OCI-M1 (cell line): ENCODE data around the gene LOXL3.
"Not testable (repeated sequence)": the region's sequence is repeated elsewhere in the genome, so short reads cannot be mapped to it uniquely, and the experiment has no call there.

ENCODE experiments used
- DNase-seq: peaks from one replicate; lab custom pipeline; 2025; lab: John Stamatoyannopoulos, UW

The LOXL3 gene

DNA sequence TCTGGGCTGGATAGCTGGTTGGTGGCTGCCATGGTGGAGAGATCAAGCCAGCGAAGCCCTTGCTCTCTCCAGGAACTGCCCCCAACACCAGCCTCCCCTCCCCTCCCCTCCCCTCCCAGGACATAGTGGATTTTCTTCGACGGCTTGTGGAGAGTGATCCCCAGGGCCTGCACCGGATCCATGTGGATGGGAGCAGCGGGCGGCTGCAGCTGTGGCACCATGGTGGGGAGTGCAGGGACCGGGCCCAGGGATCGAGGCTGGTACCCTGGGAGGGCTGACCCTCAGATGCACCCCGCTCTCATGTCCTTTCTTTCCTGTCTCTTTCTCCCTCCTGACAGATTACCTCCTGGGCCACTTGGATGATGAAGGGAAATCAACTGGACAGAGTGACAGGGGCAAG, 63.8 kb downstream of the LOXL3 start:
- no peak for DNase-seq

DNA sequence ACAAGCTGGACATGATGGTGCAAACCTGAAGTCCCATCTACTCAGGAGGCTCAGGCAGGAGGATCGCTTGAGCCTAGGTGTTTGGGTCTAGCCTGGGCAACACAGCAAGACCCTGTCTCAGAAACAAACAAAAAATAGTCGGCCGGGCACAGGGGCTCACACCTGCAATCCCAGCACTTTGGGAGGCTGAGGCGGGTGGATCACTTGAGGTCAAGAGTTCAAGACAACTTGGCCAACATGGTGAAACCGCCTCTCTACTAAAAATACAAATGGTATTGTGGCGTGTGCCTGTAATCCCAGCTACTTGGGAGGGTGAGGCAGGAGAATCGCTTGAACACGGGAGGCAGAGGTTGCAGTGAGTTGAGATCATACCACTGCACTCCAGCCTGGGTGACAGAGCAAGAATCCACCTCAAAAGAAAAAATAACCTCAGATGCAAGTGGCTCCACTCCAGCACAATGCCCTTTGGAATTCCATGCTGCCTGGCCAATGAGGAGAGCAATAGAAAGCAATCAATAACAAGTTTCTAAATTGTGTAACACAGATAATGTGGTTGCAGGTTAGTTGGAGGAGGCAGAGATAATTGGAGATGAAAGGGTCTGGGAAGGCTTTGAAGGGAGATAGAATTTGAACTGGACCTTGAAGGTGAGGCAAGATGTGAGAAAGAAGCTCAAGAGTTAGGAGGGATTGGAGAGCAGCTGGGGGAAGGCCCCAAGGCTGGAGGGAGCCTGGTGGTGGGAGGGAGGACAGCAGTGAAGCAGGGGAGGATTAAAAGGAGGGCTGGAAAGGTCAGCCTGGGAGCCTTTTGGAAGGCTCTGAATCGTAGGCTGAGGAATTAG, 64.9 kb downstream of the LOXL3 start:
- DNase-seq = no peak

DNA sequence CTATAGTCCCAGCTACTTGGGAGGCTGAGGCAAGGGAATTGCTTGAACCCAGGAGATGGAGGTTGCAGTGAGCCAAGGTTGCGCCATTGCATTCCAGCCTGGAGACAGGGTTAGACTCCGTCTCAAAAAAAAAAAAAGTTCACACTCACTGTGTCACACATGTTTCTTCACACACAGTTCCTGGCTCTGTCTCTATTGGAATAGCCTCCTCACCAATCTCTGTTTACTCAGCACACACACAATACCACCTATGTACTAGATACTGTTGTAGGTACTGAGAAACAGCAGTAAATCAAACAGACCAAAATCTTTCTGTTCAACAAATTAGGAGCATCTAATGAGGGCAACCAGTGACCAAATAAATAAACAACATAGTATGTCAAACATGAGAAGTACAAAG, 67.6 kb downstream of the LOXL3 start:
- no peak for DNase-seq

DNA sequence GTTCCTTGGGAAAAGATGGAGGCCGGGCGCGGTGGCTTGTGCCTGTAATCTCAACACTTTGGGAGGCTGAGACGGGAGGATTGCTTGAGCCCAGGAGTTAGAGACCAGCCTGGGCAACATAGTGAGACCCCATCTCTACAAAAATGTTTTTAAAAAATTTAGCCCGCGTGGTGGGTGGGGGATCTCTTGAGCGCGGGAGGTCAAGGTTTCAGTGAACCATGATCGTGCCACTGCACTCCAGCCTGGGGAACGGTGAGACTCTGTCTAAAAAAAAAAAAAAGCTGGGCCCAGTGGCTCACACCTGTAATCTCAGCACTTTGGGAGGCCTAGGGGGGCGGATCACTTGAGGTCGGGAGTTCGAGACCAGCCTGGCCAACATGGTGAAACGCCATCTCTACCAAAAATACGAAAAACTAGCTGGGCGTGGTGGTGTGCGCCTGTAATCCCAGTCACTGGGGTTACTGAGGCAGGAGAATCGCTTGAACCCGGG, 70.0 kb downstream of the LOXL3 start:
- not testable (repeated sequence) for DNase-seq

DNA sequence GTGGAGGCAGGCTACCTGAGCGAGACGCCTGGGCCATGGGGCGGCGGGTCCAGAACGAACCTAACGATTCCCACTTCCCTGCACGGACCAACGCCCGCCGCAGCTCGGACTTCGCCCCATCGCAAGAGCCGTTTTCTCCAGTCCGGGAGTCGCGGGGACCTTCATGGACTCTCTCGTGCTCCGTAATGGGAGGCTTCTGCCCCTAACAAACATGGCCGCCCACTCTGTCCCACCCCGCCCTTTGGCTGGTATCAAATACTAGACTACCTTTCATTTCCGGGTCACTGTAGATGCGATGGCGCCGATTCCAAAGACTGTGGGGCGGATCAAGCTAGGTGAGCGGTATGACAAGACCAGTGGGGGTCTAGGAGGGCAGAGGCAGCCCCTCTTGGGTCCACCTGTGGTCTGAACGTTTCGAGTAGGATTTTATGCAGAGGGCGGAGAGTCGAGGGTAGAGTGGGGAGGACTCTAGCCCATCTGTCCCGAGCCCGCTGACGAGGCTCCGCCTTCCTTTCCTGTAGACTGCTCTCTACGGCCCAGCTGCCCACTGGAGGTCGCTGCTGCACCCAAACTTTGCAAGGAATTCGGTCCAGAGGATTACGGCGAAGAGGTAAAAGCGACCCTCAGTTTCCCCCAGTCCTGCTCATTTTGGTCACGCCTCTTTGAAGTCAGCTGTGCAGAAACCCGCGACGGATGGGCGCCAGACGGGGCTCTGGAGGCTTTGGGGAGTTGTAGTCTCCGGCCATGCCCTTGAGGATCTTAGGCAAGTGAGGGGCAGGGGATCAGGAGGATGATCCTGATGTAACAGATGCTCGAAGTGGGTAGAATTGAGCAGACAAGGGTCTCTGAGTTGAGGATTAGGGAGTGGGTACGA, 70.7 kb downstream of the LOXL3 start, which contains the start of the genes CCDC142 and TTC31:
CCDC142 (minus strand) TSS at position 198 of the 874 bp plus-strand sequence; CDS start at position 37, 161 bp downstream.
TTC31 (plus strand) TSS at position 281 of the 874 bp plus-strand sequence; CDS start at position 296, 15 bp downstream.
- DNase-seq = peak; percentile 94
